HG03565 (cell line): Measurements from ENCODE around the gene LONRF2.
A peak's percentile ranks its signal among the peaks of the same experiment; 100 is the strongest.

Experiments used
- ATAC-seq: cut with Tn5 transposase; IDR thresholded peaks from one replicate; pipeline ENCODE4 v1.9.1; 2021; ENCODE audit warnings: mild to moderate bottlenecking, moderate library complexity; ENCODE audit not compliant: unreplicated experiment

LONRF2 gene

DNA sequence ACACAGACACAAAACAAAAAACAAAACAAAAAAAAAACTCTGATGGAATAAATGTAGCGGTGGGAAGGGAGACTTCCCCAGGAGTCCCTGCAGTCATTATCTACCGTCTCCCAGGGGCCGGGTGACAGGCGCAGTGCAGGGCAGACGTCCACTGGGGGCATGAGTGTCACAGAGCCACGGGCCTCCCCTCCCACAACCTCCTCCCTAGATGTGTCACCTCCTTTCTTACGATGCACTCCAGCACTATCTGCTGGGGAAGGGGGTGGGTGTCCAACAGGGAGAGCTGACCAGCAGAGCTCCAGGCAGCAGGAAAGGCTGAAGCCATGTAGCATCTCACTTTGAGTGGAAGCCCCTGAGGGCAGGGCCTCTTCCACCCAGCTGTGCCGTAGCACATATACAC is 84.5 kb downstream of the LONRF2 start:
- no peak for ATAC-seq

- ATAC-seq = no peak
These were observed 85.1 kb downstream of the LONRF2 start for GRCh38 chr2:100237163-100237562.

GRCh38 chr2:100236166-100236565 is 86.1 kb downstream of the LONRF2 start:
- no peak for ATAC-seq

DNA sequence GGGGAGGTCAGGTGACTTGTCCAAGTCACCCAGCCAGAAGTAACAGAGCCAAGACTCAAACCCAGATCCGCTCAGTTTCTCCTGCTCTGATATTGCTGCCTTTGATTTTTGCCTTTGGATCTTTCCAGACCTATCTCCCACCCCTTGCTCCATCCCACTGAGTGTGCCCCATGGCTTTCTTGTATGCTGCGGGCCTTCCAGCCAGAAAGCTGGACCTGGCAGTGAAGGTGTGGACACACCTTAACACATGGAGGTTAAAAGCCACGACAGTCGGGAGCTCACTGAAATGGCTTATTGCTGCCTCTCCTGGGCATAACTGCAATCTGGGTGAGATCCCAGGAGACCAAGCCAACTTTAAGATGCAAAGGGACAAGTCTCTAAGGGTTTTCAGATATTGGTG is 86.7 kb downstream of the LONRF2 start:
- no peak for ATAC-seq

DNA sequence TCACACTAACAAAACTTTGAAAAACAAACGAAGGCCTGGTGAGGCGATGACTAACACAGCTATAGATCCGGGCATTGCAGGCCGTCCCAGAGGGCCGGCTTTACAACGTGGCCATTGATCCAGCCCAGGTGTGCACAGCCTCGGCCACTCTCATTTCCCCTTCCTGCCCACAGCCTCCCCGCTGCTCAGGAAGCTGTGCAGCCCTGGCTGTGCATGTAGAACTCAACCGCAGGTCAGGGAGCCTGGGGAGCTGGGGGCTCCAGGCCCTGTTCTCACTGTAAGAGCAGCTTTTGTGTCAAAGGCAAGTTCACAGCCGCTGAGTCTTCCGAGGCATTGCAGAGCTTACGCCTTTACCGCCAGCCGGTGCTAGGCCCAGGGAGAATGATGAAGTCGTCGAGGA is 87.2 kb downstream of the LONRF2 start:
- peak; percentile 96 for ATAC-seq

DNA sequence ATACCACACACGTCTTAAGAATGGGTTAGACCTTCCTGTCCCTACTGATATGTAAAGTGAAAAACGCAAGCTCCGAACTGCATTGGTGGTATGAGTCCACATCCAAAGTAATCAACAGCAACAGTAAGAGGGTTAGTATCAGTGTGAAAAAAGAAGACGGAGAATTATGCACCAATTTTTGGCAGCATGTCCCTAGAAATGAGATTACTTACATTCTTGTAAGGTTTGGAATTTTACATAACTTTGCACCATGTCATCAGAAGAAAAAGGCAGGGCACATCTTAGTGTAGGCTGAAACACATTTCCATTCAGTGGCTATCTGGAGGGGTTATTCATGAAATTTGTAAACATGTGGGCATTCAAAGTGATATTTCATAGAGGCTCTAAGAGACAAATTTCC is 88.2 kb downstream of the LONRF2 start:
- no peak for ATAC-seq

- ATAC-seq = no peak
These were observed 89.2 kb downstream of the LONRF2 start for GRCh38 chr2:100233061-100233460.

DNA sequence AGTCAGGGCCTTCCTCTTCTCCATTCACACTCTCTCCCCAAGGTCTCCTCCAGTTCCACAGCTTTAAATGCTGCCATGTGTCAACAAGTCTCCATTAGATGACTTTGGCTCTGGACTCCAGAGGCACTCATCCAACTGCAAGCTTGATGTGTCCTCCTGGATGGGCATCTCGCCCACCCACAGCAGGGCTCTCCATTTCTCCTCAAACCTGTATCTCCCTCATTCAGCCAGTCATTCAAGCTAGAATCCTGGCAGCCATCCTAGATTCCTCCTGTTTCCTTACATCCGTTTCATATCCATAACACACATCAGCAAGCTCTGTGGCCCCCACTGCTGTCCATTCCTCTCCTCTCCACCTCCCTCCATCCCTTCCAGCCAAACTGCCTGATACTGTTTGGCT is 91.5 kb downstream of the LONRF2 start:
- ATAC-seq = no peak

- no peak for ATAC-seq
These were observed 93.3 kb downstream of the LONRF2 start for GRCh38 chr2:100228967-100229366.

DNA sequence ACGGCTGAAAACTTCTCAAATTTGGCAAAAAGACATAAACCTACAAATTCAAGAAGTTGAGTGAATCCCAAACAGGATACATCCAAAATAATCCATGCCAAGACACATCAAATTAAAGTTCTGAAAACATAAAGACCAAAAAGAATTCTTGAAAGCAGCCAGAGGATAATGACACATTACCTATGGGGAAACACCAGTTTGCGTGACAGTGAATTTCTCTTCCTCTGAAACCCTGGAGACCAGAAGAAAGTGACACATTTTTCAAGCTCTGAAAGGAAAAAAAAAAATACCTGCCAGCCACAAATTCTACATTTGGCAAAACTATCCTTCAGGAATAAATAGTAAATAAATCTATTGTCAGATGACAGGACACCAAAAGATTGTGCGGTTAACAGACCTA is 93.9 kb downstream of the LONRF2 start:
- ATAC-seq = no peak

DNA sequence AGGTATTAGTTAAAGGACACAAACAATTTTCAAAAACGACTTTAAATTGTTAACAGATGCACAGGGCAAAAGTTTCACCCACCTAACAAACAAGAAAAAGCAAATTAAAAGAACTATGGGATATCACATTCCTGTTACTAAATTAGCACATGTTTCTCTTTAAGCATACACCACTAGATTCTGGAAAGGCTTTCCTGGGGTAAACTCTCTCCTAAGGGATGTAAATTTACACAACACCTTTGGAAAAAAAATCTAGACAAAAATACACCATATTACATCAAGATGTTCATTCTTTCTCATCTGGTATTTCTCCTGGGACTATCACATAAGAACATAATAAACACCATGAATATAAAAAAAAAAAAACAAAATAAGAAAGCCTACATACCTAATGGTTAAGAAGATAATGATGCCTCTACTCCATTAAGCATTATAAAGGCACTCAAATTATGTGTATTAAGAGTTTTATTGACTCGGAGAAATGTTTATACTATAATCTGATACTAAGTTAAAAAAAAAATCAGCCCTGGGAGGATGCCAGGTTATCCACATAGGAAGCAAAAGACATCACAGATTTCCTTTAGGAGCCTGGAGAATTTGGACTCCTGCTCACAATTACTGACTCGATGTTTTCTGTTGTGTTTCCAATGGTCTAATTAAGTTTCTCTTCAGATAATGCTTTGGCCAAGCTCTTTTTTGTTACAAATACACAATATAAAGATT is 97.2 kb downstream of the LONRF2 start:
- no peak for ATAC-seq

DNA sequence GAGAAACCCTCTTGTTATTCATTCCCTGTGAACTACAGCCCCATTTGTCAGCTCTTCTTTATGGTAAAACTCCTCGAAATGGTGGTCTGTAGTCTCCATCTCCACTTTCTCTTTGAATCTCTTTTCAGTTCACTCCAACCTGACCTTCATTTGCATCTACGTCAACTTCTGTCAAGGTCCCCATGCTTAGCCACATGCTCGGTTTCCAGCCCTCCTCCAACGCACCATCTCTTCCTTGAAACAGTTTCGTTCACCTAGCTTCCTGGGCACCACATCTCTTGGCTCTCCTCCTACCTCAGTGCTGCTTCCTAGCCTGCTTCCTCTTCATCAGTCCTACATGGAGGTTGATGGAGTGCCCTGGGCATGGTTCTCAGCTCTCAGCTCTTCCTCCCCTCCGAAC is 98.8 kb downstream of the LONRF2 start:
- ATAC-seq = no peak
